GM23248 (cell line): ENCODE data around the gene ASF1B. TPM values are rescaled to one million over a fixed set of nuclear protein-coding genes. Genes with fewer than 3 reads are reported as not detected.

Source experiments
- DNase-seq: peaks from one replicate; pipeline ENCODE4 v3.0.0-alpha.2; 2015
- H2AFZ ChIP-seq: fragments of 200-600 bp; sonication (generic); 2 replicates; pipeline ENCODE4 v1.6.1; 2016; ENCODE audit warnings: antibody characterized with exemption
- H3F3A ChIP-seq: fragments of 200-600 bp; sonication (generic); 2 replicates; pipeline ENCODE4 v1.6.1; 2016; ENCODE audit warnings: mild to moderate bottlenecking, antibody characterized with exemption, mixed run types; ENCODE audit not compliant: insufficient read depth
- H3K27ac ChIP-seq: fragments of 200-600 bp; sonication (generic); 2 replicates; pipeline ENCODE4 v1.5.1; 2016; ENCODE audit warnings: mild to moderate bottlenecking
- H3K27me3 ChIP-seq: fragments of 200-600 bp; sonication (generic); replicated peaks from 2 replicates; pipeline ENCODE4 v1.6.1; 2016; ENCODE audit warnings: mild to moderate bottlenecking; ENCODE audit not compliant: insufficient read depth
- H3K36me3 ChIP-seq: fragments of 200-600 bp; sonication (generic); 2 replicates; pipeline ENCODE4 v1.6.1; 2016; ENCODE audit warnings: low read depth, mild to moderate bottlenecking
- H3K4me1 ChIP-seq: fragments of 200-600 bp; sonication (generic); 2 replicates; pipeline ENCODE4 v1.6.1; 2016; ENCODE audit warnings: mild to moderate bottlenecking; ENCODE audit not compliant: insufficient read depth
- H3K4me2 ChIP-seq: fragments of 200-600 bp; sonication (generic); one replicate; pipeline ENCODE4 v1.6.1; 2016; ENCODE audit warnings: mild to moderate bottlenecking; ENCODE audit not compliant: unreplicated experiment
- H3K4me3 ChIP-seq: fragments of 200-600 bp; sonication (generic); 2 replicates; pipeline ENCODE4 v1.5.1; 2016; ENCODE audit warnings: mild to moderate bottlenecking
- H3K79me2 ChIP-seq: fragments of 200-600 bp; sonication (generic); 2 replicates; pipeline ENCODE4 v1.6.1; 2016; ENCODE audit warnings: mild to moderate bottlenecking; ENCODE audit not compliant: insufficient read depth
- H3K9ac ChIP-seq: fragments of 200-600 bp; sonication (generic); 2 replicates; pipeline ENCODE4 v1.6.1; 2016; ENCODE audit warnings: mild to moderate bottlenecking
- H3K9me2 ChIP-seq: fragments of 200-600 bp; sonication (generic); 2 replicates; pipeline ENCODE4 v1.6.1; 2016; ENCODE audit warnings: mixed run types, mild to moderate bottlenecking, moderate library complexity; ENCODE audit not compliant: insufficient read depth
- H3K9me3 ChIP-seq: fragments of 200-600 bp; sonication (generic); one replicate; pipeline ENCODE4 v1.6.1; 2017; ENCODE audit warnings: low read depth
- H4K20me1 ChIP-seq: fragments of 200-600 bp; sonication (generic); 2 replicates; pipeline ENCODE4 v1.6.0; 2016; ENCODE audit not compliant: insufficient read depth
- EZH2 ChIP-seq: fragments of 200-600 bp; sonication (generic); IDR thresholded peaks from 2 replicates; pipeline ENCODE4 v1.6.1; 2018; ENCODE audit warnings: antibody characterized with exemption, mild to moderate bottlenecking; ENCODE audit not compliant: insufficient read depth, poor library complexity, severe bottlenecking
- EZH2phosphoT487 ChIP-seq: fragments of 200-600 bp; sonication (generic); IDR thresholded peaks from 2 replicates; pipeline ENCODE4 v1.6.1; 2018; ENCODE audit warnings: antibody characterized with exemption, moderate library complexity, mild to moderate bottlenecking, low read depth; ENCODE audit not compliant: insufficient read depth
- WGBS, 2 experiments: methylation state at CpG; one replicate each; pipeline ENCODE4 v1.1.6; 2015 to 2017; ENCODE audit warnings: low lambda C conversion rate in 2 of 2, low coverage in 1 of 2; ENCODE audit errors: missing lambda C conversion rate in 2 of 2; 5-methylcytosine and 5-hydroxymethylcytosine counted together
- in situ Hi-C: fragments of 300-500 bp; cut with MboI; formaldehyde crosslinking; loops from 2 replicates; pipeline ENCODE4 v1.15.0; 2020
- polyA plus RNA-seq: library from polyadenylated mRNA; unstranded; fragments of >200 nt; fragmentation: Nextera tagmentation; extraction: Ambion mirVana; gene quantifications from 2 replicates; pipeline ENCODE4 v1.2.1, GENCODE V29; 2016
- total RNA-seq: library from RNA; depleted of rRNA; stranded (reverse); fragments of >200 nt; shearing (Covaris generic); gene quantifications from 2 replicates; pipeline ENCODE4 v1.2.3, GENCODE V29; 2014

The ASF1B gene
- total and polyA plus RNA-seq, 2 experiments from 2014 or later, result 11.2 to 19.0 TPM

- no peaks in the 10 kb centered on the region for H4K20me1 ChIP-seq
- no peak for TF ChIP-seq EZH2
- TF ChIP-seq EZH2phosphoT487, result no peak
- peaks cover 40% of the 10 kb centered on the region for H3K4me1 ChIP-seq
- peaks cover 57% of the 10 kb centered on the region for H3K79me2 ChIP-seq
- H3K27me3 ChIP-seq, result no peaks in the 10 kb centered on the region
- in situ Hi-C loops, result no loop called here
- H3K27ac ChIP-seq, result no peak overlapping the region
- peak overlapping the region; percentile 94 for H3K4me2 ChIP-seq
- peak overlapping the region; percentile 93 for H3K4me3 ChIP-seq
- peak overlapping the region; percentile 86 for H3K9ac ChIP-seq
- H3K36me3 ChIP-seq, result no peaks in the 10 kb centered on the region
- no peaks in the 10 kb centered on the region for H3K9me2 ChIP-seq
- WGBS, 2 experiments, result 1 to 3% methylated on average over 6 of the region's 6 CpGs
- peak; percentile 29 for DNase-seq
- 0 out of 2 replicates have a peak overlapping the region, but pooled peaks have one; percentile 56 for H2AFZ ChIP-seq
- no peaks in the 10 kb centered on the region for H3K9me3 ChIP-seq
- H3F3A ChIP-seq, result peaks cover 12% of the 10 kb centered on the region
Measured at GRCh38 chr19:14116525-14116917, 19.9 kb downstream of the ASF1B start.

GRCh38 chr19:14115756-14116155 lies 20.6 kb downstream of the ASF1B start:
- TF ChIP-seq EZH2 (no peak), EZH2phosphoT487 (no peak)
- Histone ChIP-seq H4K20me1 (no peaks in the 10 kb centered on the region), H3K9me3 (no peaks in the 10 kb centered on the region), H2AFZ (no peak overlapping the region), H3K4me3 (peak overlapping the region; percentile 93), H3F3A (peaks cover 12% of the 10 kb centered on the region), H3K9ac (peak overlapping the region; percentile 86; the same call in 1 of the 2 replicates), H3K27me3 (no peaks in the 10 kb centered on the region), H3K9me2 (no peaks in the 10 kb centered on the region), H3K4me2 (peak overlapping the region; percentile 94), H3K79me2 (peaks cover 64% of the 10 kb centered on the region), H3K36me3 (no peaks in the 10 kb centered on the region), H3K27ac (no peak overlapping the region), H3K4me1 (peaks cover 40% of the 10 kb centered on the region)
- no peak for DNase-seq
- WGBS, 2 experiments, result 69 to 79% methylated on average over 5 of the region's 5 CpGs
- in situ Hi-C loops, result no loop called here

DNA sequence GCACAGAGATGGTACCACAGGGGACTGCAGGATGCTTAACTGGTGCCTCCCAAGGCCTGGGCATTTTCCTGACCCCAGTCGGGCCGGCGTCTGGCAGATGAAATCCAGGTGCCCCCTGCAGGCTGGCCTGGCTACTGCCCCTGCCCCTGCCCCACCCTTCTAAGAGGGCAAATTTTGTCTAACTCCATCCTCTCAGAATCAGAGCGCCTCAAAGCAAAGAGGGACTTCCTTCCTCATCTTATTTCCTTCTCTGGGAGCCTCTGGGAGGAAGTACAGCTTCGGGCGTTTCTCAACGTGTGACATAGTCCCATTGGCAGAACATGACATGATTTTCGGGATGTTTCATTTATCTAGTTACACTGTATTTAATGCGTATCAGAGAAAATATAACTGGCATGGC lies 21.5 kb downstream of the ASF1B start:
- no peaks in the 10 kb centered on the region for H3K36me3 ChIP-seq
- H3K27ac ChIP-seq, result no peak overlapping the region
- WGBS, 2 experiments, result 41 to 51% methylated on average over 8 to 9 of the region's 9 CpGs
- H3K4me1 ChIP-seq, result peaks cover 40% of the 10 kb centered on the region
- no peak overlapping the region for H3K9ac ChIP-seq
- H3K4me2 ChIP-seq, result no peak overlapping the region
- peaks cover 73% of the 10 kb centered on the region for H3K79me2 ChIP-seq
- H4K20me1 ChIP-seq, result no peaks in the 10 kb centered on the region
- in situ Hi-C loops, result no loop called here
- H3K4me3 ChIP-seq, result no peak overlapping the region
- H3K27me3 ChIP-seq, result no peaks in the 10 kb centered on the region
- no peaks in the 10 kb centered on the region for H3K9me3 ChIP-seq
- no peaks in the 10 kb centered on the region for H3K9me2 ChIP-seq
- peak; percentile 56 for DNase-seq
- H2AFZ ChIP-seq, result no peak overlapping the region
- TF ChIP-seq EZH2, result no peak
- no peak for TF ChIP-seq EZH2phosphoT487
- peaks cover 11% of the 10 kb centered on the region for H3F3A ChIP-seq

GRCh38 chr19:14114439-14114838 lies 21.9 kb downstream of the ASF1B start:
- Histone ChIP-seq H3K9me2 (no peaks in the 10 kb centered on the region), H3K79me2 (peaks cover 75% of the 10 kb centered on the region), H4K20me1 (no peaks in the 10 kb centered on the region), H3K4me3 (no peak overlapping the region), H2AFZ (no peak overlapping the region), H3K27ac (no peak overlapping the region), H3K9me3 (no peaks in the 10 kb centered on the region), H3K4me2 (no peak overlapping the region), H3K9ac (no peak overlapping the region), H3K27me3 (no peaks in the 10 kb centered on the region), H3K4me1 (peaks cover 38% of the 10 kb centered on the region), H3F3A (peaks cover 7% of the 10 kb centered on the region), H3K36me3 (no peaks in the 10 kb centered on the region)
- no peak for DNase-seq
- 87 to 91% methylated on average over 7 of the region's 7 CpGs for WGBS, 2 experiments
- in situ Hi-C loops, result no loop called here
- TF ChIP-seq EZH2 (no peak), EZH2phosphoT487 (no peak)
